SK-N-MC (cell line): ENCODE data around the gene SREBF1.

Experiments
- EZH2 ChIP-seq: fragments of 200-600 bp; sonication (generic); IDR thresholded peaks from one replicate; pipeline ENCODE4 v1.6.1; 2017; ENCODE audit warnings: antibody characterized with exemption
- POLR2AphosphoS5 ChIP-seq: IDR thresholded peaks from 2 replicates; pipeline ENCODE4 v1.6.1; 2012; ENCODE audit warnings: mild to moderate bottlenecking, low read depth, low read length, borderline replicate concordance

GRCh38 chr17:17813055-17813724 is 23.6 kb downstream of the SREBF1 start:
- TF ChIP-seq EZH2 (no peak), POLR2AphosphoS5 (no peak)
